SIG-M5 treated with dmso at 0.1 percent for 504 hours (cell line): ENCODE results near the gene PRKCH.
"Not testable (repeated sequence)": the region's sequence is repeated elsewhere in the genome, so short reads cannot be mapped to it uniquely, and the experiment has no call there.

Source experiments
- DNase-seq: peaks from one replicate; lab custom pipeline; 2025; ENCODE audit not compliant: unreplicated experiment; lab: John Stamatoyannopoulos, UW

The PRKCH gene

DNA sequence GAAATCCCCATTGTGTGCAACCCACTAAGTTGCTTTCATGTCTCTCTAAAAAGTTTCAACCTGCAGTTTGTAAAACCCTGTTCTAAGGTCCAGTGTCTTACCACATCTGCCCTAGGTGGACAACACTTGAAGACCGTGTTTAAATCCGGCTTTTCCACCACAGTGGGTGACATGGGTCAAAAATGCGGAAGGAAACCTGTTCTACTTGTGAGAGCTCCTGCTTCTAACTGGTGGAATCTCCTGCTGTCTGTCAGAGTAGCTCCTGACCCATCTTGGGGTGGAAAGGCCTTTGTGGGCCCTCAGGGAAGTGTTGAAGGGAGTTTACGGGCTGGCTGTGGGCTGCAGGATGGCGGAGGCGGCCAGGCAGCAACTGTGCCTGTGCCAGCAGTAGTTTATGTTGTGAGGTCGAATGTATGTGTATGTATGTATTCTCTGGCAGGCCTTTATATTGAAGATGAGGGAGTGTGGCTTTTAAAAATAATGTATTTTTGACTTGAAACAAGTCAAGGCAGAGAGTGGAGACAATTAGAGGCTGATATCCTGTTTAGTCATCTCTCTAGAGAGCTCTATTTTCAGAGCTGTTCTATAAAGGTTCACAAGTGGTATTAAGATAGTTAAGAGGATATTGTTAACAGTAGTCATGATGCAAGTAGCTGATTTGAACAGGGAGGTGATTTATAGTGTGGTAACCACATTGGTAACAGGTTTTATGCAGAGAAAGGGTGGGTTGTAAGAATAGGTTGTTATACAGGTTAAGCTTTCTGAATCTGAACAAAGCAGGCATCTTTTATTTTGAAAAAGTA, 67.0 kb downstream of the PRKCH start:
- peak; percentile 52 for DNase-seq

DNA sequence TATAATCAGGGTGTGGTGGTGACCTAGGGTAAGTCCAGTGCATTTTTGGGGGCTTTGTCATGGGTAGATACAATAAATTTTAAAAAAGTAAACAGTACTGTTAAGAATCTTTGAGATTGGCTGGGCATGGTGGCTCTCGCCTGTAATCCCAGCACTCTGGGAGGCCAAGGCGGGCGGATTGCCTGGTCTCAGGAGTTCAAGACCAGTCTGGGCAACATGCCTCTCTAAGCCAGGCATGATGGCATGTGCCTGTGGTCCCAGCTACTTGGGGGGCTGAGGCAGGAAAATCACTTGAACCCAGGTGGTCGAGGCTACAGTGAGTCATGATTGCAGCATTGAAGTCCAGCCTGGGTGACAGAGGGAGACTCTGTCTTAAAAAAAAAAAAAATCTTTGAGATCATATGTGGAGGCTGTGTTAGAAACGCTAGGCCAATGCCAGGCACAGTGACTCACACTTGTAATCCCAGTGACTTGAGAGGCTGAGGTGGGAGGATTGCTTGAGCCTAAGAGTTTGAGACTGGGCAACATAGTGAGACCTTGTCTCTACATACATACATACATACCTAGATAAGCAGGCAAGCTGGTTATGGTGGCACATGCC, 67.7 kb downstream of the PRKCH start:
- DNase-seq = no peak

DNA sequence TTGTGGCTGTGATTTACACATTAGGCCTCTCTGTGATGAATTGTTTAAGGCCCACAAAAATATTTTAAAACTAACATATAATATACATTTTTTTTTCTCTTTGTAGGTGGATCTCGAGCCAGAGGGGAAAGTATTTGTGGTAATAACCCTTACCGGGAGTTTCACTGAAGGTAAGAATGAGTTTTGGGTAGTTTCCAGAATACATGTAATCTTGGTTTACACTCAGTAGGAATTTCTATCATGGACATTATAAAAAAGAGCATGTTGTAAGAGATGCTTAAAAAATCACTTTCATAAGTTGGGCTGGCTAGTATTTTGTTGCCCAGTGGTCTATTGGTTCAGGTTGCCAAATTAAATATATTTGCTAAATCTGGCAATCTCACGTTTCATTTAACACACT, 69.7 kb downstream of the PRKCH start:
- no peak for DNase-seq

DNA sequence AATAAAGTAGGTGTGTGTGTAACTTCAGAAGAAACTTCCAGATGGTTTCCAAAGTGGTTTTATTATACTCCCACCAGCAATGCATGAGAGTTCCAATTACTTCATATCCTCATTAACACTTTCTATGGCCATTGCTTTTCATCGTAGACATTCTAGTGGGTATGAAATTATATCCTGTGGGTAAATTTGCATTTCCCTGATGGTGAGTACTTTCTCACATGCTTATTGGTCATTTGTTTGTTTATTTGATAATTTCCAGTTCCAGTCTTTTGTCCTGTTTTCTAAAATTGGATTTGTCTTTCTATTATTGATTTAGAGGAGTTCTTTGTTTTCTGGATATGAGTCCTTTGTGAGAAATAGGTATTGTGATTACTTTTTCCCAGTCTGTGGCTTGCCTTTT, 70.9 kb downstream of the PRKCH start:
- DNase-seq = no peak

DNA sequence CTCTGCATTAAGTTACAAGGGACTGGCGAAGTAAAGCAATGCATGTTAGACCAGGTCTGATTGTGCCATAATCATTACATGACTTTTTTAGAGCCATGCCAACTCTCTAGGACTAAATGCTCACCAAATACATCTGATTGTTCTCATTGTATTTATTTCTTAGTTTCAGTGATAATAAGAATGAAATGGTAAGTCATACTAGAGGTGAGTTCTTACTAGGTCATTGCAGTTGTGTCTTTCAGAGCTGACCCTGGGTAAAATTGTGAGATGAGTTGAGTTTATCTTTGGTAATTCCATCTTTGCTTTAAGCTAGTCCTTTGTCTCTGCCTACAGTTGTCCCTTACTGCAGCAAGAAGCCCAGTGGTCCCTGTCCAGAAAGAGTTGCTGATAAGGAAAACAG, 73.2 kb downstream of the PRKCH start:
- DNase-seq = no peak

DNA sequence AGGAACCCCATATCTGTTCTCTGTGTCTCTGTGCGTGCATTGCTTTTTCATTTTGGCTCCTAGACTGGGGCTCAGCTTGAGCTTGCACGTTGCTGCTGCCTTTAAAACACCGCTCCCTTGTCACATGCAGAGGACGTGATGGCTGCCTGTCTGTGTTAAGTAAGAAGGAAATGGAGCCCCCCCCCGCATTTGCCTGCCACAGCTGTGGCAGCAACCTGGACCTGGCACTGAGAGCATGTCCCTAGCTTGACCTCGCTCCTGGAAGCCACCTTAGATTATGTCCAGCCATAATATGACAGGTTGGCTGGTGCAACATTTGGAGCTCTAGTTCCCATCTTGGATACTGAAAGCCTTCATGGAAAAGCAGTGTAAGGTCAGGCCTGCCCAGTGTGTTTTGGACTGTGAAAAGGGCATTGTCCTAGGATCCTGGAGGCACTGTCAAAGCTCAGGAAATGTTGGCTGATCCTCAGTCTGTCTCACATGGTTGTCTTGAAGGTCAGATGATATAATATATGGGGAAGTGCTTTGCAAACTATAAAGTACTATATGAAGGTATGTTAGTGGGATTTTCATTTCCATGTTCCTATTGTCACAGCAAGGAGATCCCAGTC, 73.8 kb downstream of the PRKCH start:
- DNase-seq = no peak

DNA sequence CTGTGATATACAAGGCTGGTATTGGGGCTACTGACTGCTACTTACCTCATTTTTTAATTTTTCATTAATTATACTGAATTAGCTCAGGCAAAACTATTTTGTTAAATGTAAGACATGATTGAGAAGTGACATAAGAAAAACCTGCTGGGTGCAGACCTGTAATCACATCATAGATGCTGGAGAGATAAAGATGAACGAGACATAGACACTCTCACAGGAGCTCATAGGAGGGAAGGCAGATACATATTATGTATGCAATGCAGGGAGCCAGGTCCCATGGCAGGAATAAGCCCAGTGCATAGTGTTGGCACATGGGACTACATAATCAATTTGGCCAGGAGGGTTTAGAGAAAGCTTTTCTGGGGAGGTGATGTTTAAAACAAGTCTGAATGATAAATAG, 74.9 kb downstream of the PRKCH start:
- no peak for DNase-seq

DNA sequence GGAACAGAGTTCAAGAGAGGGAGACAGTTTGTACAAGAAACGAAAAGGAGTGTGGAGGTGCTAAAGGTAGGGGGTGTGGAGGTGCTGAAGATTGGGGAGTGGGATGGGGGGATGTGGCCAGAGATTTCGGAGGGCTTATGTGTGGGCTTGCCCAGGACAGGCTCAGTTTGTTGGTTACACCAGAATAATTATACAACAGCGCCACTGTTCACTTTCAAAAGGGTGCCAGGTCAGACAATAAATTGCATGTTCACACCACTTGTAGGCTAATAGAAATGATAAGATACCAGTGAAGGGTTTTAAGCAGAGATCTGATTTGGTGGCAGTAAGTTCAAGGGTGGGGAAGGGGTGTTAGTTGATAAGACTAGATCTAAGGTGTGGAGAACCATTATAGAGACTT, 75.3 kb downstream of the PRKCH start:
- no peak for DNase-seq

DNA sequence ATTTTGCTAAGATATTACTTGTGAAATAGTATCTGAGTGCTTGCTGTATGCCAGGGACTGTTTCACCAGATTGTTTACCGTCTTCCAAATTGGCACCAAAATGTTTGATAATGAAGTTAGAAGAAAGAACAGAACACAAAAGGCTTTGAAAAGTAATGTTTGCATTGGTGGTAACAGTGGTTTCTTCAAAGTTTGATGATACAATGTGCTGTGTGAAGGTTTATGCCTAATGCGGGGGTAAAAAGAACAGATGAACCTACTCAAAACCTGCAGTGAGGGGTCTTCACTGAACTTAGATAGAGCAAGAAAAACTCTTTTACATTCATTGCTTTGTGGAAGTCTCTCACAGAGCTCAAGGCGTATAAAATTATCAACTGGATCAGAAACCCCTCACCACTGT, 76.2 kb downstream of the PRKCH start:
- DNase-seq = no peak

DNA sequence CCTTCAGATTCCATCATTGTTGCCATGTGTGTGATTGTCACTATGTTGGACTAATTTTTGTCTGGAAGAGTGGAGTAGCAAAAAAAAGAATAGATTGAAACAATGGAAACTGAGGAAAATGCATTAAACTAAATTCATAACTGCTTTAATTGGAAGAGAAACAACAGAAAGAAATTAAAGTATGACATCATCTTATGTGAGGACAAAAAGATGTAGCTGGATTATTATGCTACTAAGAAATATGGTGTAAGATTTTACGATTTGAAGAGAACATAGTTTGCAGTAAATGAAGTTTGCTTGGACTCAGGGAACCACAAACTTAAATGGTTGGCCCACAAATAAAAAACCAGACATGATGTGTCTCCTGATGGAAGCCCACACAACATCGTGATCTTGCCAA, 76.8 kb downstream of the PRKCH start:
- DNase-seq = no peak

DNA sequence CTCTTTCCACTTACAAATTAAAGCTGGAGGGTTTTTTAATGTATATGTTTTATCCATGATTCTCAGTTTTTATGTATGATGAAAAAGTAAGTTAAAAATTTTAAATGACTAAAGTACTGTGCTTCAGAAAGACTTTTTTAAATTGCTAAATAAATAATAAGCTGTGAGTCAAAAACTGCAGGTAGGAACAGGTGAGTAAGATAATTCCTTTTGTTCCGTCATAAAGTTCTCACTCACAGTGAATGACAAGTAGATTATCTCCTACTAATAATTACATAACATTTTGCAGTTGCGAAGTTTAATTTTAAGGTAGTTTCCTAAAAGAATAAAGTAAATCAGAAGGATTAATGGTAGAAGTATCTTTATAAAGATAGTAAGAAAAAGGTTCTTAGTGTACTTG, 78.0 kb downstream of the PRKCH start:
- DNase-seq = no peak

DNA sequence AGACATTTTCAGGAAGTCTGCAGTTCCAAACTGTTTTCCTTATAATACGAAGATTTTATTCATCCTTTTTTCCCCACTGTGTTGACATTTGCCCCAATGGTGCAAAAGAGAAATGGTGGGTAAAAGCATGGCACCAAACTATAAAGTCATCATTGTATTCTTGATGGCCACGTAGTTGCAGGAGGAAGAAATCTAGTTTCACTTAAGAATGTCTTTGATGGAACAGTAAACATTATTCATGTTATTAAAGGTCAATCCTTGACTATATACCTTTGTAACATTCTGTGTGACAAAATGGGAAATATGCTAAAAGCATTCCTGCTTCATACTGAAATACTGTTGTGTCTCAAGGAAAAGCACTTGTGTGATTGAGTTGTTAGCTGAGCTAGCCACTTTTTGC, 80.1 kb downstream of the PRKCH start:
- no peak for DNase-seq

DNA sequence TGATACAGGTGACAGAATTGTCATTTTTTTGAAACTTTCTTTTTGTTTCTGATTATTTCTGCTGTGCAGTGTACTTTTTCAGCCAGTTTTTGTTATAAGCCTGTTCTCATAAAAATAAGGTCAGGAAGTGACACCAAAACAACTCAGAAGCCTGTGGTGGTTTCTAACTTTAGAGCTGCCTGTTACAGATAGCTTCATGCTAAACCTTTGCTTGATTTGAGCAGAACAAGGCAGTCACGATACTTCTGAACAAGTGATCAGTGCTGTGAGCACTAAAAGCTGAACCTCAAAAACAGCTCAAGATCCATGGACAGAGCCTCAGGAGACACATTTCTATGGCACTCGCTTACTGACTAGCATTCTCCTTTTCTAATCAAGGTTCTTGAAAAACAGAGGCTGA, 82.0 kb downstream of the PRKCH start:
- DNase-seq = no peak

DNA sequence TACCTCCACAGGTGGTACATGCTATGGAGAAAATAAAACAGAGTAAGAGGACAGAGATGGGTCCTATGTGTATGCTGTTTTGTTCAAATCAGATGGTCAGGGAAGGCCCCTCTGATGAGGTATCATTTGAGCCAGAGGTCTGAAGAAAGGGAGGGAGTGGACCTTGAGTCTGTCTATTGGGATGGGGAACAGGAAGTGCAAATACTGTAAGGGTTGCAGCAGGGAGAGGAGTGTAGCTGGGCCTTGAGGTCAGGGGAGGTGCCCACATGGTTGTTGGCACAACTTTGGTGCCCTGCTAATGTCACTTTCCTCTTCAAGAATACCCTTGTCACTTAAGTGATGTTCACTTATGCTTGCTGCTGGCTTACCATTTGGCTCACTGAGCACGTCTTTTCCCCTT, 83.3 kb downstream of the PRKCH start:
- no peak for DNase-seq

DNA sequence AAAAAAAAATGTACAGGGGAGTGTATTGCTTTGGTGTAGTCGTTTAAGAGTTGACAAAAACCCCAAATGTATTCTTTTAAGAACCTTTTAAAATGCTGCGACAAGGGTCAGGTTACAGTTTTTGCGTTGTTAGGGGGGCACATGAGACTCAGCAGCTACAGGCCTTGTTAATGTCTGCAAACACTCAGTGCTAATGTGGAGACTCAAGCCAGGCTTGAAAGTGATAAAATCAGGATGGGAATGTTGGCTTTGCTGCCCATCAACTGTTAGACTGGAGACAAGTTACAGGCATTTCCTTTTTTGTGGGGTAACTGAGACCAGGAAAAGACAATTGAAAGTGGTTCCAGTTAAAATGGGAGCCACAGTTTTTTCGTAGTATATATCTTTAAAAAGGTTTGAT, 84.8 kb downstream of the PRKCH start:
- no peak for DNase-seq

DNA sequence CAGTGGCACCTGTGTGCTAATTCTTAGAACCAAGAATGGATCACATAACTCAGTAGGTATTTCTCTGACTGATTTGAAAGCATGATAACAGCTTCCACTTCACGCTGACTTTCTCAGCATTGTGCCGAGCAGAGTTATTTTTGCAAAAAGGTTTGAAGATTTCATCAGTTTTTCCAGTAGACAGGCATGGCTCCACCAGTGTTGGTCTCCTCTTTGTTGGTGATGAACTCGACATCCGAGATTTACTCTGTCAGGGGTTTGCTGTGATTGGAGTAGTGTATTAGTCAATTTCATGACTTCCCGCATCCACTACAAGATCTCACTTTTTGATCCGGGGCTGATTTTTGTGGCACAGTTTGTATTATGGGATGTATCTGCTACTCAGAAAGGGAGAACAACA, 85.3 kb downstream of the PRKCH start:
- DNase-seq = no peak

DNA sequence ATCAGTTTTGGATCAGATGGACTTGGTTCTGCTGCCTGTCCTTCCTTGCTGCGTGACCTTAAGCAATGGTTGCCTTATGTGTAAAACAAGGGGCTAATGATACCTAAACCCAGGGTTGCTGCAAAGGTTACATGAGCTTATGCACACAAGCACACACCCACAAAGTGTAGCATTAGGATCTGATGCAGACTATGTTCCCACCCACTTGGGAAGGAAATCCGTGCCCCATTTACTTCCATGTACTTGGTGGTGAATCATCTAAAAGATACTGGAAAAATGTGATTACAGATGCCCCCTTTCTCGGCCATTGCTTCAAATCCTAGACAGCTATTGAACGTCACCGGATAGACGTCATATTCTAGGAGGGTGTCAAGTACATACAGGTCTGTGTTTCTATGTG, 87.1 kb downstream of the PRKCH start:
- DNase-seq = no peak

DNA sequence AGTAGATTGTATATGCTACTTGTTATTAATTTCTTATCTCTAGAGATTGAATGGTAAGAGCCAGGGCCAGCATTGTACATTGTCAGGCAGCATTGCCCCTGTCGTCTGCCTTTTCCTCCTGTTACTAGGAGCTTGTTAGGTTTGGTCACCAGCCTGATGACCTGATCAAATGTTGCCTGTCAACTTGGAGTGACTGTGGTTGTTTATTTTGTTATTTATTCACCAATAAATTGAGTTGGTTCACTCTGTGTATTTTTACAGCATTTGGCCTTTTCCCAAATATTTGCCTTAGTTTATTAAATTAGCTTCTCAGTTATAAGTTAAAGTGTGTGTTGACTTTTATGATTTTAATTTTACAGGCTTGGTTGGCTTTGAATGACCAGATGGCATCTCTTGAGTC, 88.4 kb downstream of the PRKCH start:
- DNase-seq = no peak

DNA sequence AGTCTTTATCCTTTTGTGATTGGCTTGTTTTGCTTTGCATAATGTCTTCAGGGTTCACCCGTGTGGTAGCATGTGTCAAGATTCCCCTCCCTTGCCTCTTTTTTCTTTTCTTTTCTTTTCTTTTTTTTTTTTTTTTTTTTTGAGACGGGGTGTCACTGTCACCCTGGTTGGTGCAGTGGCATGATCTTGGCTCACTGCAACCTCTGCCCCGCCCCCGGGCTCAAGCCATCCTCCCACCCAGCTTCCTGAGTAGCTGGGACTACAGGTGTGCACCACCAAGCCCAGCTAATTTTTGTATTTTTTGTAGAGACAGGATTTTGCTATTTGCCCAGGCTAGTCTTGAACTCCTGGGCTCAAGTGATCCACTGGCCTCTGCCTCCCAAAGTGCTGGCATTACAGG, 94.6 kb downstream of the PRKCH start:
- not testable (repeated sequence) for DNase-seq

DNA sequence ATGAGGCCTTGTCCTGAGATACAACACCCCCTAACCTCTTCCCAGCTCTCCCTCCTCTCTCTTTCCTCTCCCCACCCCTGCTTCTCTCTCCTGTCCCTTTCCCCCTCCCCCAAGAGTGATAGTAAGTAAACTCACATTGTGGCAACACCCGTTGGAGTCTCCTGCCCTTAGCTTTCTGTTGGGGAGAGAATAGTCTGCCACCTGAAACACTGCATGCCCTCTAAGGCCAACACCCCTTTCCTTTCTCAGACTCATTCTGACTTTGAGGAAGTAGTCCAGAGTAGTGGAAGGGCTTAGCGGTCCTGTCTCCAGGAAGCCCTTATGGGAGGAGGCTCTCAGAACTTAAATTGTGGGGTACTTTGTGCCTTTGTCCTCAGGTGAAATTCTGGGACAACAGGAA, 95.2 kb downstream of the PRKCH start:
- DNase-seq = no peak

DNA sequence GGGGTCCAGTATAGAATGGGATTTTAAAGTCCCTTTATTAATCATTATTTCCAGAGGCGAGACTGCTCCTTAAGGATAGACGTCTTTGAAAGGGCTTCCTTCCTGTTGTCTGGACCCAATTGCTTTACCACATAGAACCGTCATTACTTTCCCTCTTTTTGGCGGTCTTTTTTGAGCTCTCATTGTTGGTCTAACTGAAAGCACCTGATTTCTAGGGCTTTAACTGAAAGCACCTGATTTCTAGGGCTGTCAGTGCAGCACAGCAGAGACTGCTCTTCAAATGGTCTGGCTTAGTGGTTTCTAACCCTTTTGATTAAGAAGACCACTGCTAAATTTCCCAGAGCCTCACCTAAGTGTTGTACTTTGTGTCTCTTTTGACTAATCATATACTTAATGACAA, 95.8 kb downstream of the PRKCH start:
- no peak for DNase-seq

DNA sequence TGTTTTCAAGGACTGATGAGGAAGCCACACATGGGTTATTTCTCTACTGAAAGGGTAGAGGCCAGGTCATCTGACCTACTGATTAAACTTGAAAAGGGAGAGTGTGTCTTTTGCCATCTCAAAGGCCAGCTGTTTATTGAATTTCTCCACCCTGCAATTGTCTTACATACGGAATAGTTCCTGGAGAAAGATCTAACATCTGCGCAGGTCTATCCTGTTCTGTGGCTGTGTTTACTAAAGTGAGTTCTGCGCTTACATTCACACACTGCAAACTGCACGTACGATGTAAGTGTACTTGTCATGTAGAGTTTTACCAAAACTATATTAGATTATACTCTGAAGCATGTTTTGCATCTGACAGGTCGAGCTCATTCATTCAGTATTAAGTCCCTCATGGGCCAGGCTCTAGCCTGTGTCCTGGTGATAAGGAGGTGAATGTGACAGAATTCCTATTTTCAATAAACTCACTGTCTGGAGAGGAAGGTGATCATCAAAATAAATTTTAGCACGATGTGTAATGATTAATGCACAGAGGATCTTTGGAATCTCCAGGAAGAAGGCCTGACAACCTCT, 96.6 kb downstream of the PRKCH start:
- DNase-seq = no peak
